Skeletal muscle cell (primary cell): Measurements from ENCODE around the gene SERTAD4.
"Not testable (repeated sequence)": the region's sequence is repeated elsewhere in the genome, so short reads cannot be mapped to it uniquely, and the experiment has no call there.

Experiments
- DNase-seq: peaks from one replicate; pipeline ENCODE4 v3.0.0-alpha.2; 2010; ENCODE audit warnings: low read depth
- H3K4me3 ChIP-seq: 2 replicates; pipeline ENCODE4 v1.5.1; 2011; ENCODE audit warnings: low read depth, mild to moderate bottlenecking, control low read depth, low read length, moderate library complexity

The SERTAD4 gene

GRCh38 chr1:210232511-210233215, at the start of gene SERTAD4:
Gene SERTAD4 (plus strand): TSS chr1:210232796. CDS start chr1:210237961, 5,165 bp downstream.
- DNase-seq, result no peak
- peak within 1 kb of the TSS; percentile 47 for H3K4me3 ChIP-seq

- no peak overlapping the region for H3K4me3 ChIP-seq
- no peak for DNase-seq
Observed at GRCh38 chr1:210185063-210185462, 47.5 kb upstream of the SERTAD4 start.

DNA sequence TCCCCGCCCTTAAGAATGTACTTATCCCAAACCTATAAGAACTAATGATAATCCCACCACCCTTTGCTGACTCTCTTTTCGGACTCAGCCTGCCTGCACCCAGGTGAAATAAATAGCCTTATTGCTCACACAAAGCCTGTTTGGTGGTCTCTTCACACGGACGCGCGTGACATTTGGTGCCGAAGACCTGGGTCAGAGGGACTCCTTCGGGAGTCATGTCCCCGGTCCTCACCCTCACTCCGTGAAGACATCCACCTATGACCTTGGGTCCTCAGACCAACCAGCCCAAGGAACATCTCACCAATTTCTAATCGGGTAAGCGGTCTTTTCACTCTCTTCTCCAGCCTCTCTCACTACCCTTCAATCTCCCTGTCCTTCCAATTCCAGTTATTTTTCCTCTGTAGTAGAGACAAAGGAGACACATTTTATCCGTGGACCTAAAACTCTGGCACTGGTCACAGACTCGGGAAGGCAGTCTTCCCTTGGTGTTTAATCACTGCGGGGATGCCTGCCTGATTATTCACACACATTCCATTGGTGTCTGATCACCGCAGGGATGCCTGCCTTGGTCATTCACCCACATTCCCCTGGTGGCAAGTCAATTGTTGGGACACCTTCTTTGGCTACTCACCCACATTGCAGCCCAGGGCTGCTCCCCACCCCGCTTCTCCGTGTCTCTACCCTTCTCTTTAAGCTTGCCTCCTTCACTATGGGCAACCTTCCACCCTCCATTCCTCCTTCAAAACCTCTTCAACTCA, 44.6 kb upstream of the SERTAD4 start:
- not testable (repeated sequence) for H3K4me3 ChIP-seq
- DNase-seq, result peak; percentile 5

DNA sequence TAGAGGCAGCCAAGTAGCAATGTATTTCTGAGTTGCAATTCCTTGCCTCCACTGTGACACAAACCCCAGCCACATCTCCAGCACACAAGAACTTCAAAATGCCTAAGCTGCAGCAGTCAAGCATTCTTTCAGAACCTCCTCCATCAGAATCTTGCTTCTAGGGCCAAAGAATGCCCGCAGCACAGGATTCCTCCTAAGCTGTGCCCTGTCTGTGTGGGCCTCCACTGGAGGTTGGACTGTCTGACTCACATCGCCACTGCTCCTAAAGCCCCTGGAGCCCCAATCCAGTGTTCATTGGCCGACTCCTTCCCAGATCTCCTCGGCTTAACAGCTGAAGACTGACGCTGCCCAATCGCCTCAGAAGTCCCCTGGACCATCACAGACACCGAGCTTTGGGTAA, 43.2 kb upstream of the SERTAD4 start:
- no peak for DNase-seq
- no peak overlapping the region for H3K4me3 ChIP-seq

DNA sequence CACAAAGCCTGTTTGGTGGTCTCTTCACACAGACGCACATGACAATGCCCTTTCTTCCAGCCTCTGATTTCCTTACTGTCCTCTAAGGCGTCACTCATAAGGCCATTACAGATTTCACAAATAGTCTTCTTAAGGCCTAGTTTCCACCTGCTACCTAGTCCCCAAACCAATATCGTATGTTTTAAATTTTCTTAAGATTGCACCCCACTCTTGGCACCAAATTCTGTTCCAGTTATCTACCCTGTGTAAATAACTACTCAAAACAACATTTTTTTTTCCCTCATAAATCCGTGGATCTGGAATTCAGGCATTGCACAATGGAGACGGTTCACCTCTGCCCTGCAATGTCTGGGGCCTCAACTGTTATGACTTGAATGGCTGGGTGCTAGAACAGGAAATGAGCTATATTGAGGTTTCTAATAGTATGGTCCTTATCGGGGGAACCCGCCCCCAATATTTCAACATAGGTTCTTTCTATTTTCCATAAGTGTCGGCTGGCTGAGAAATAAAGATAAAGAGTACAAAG, 36.9 kb upstream of the SERTAD4 start:
- no peak for DNase-seq
- no peak overlapping the region for H3K4me3 ChIP-seq

GRCh38 chr1:210196266-210196665, 36.3 kb upstream of the SERTAD4 start:
- not testable (repeated sequence) for H3K4me3 ChIP-seq, DNase-seq

GRCh38 chr1:210198840-210199239, 33.8 kb upstream of the SERTAD4 start:
- H3K4me3 ChIP-seq, result no peak overlapping the region
- DNase-seq, result no peak

GRCh38 chr1:210200124-210200736, 32.4 kb upstream of the SERTAD4 start:
- no peak for DNase-seq
- H3K4me3 ChIP-seq, result no peak overlapping the region

- no peak for DNase-seq
- no peak overlapping the region for H3K4me3 ChIP-seq
Observed at GRCh38 chr1:210201681-210202080, 30.9 kb upstream of the SERTAD4 start.

GRCh38 chr1:210207597-210208450, 24.8 kb upstream of the SERTAD4 start:
- no peak for DNase-seq
- H3K4me3 ChIP-seq, result no peak overlapping the region

- H3K4me3 ChIP-seq, result no peak overlapping the region
- no peak for DNase-seq
Observed at GRCh38 chr1:210213335-210213734, 19.3 kb upstream of the SERTAD4 start.

- no peak overlapping the region for H3K4me3 ChIP-seq
- no peak for DNase-seq
Observed at GRCh38 chr1:210214573-210215409, 17.8 kb upstream of the SERTAD4 start.

GRCh38 chr1:210217482-210217881, 15.1 kb upstream of the SERTAD4 start:
- H3K4me3 ChIP-seq, result no peak overlapping the region
- DNase-seq, result no peak

DNA sequence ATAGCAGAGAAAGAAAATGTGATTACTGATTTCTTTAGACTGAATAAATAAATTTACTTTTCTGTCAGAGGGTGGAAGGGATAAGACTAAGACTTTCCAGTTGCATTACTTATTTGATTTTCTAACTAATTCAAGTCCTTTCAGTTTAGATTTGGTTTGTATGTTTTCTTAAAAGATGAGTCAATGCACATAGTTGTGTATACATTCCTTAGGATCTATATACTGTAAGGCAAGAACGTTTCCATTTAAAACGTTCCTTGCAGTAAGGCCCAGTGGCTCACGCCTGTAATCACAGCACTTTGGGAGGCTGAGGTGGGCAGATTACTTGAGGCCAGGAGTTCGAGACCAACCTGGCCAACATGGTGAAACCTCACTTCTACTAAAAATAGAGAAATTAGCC, 14.5 kb upstream of the SERTAD4 start:
- H3K4me3 ChIP-seq, result no peak overlapping the region
- DNase-seq, result no peak

GRCh38 chr1:210222340-210223006, 10.1 kb upstream of the SERTAD4 start:
- no peak for DNase-seq

GRCh38 chr1:210223226-210223904, 9.2 kb upstream of the SERTAD4 start:
- no peak for DNase-seq
- H3K4me3 ChIP-seq, result no peak overlapping the region

More at GRCh38 chr1:210222340-210223006, 10.1 kb upstream of the SERTAD4 start:
- no peak overlapping the region for H3K4me3 ChIP-seq

DNA sequence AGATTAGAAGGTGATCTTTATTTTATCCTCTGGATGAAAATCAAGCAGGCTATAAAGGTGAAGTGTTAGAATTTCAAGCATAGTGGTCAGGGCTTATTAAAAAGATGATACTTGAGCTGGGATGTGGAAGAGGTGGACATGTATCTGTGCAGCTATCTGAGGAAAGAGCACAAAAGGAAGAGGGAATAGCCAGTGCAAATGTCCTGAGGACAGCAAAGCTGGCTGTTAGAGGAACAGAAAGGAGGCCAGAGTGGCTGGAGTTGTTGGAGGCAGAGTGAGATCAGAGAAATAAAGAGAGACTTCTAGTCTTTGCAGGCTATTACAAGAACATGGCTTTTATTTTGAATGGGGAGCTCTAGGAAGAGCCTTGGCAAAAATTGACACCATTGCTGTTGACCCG, 4.4 kb upstream of the SERTAD4 start:
- no peak for DNase-seq
- no peak overlapping the region for H3K4me3 ChIP-seq
